KMS-11 (cell line): Measurements from ENCODE around the gene PTPRN2.

Experiments
- H2AFZ ChIP-seq: fragments of 200-600 bp; sonication (generic); 2 replicates; pipeline ENCODE4 v1.6.1; 2016; ENCODE audit warnings: antibody characterized with exemption, mixed run types, low read depth
- H3K27ac ChIP-seq: fragments of 200-600 bp; sonication (generic); 2 replicates; pipeline ENCODE4 v1.6.1; 2016; ENCODE audit warnings: mild to moderate bottlenecking, mixed run types
- H3K27me3 ChIP-seq: fragments of 200-600 bp; sonication (generic); 2 replicates; pipeline ENCODE4 v1.6.1; 2017; ENCODE audit warnings: mild to moderate bottlenecking, low read depth, mixed run types, moderate library complexity; ENCODE audit not compliant: insufficient read depth
- H3K36me3 ChIP-seq: fragments of 200-600 bp; sonication (generic); 2 replicates; pipeline ENCODE4 v1.6.1; 2017; ENCODE audit warnings: mild to moderate bottlenecking, mixed run types; ENCODE audit not compliant: insufficient read depth
- H3K4me1 ChIP-seq: fragments of 200-600 bp; sonication (generic); 2 replicates; pipeline ENCODE4 v1.6.1; 2016; ENCODE audit warnings: mild to moderate bottlenecking, low read depth, mixed run types; ENCODE audit not compliant: poor library complexity, severe bottlenecking
- H3K4me2 ChIP-seq: fragments of 200-600 bp; sonication (generic); 2 replicates; pipeline ENCODE4 v1.7.0; 2016; ENCODE audit warnings: mild to moderate bottlenecking, mixed run types
- H3K4me3 ChIP-seq: fragments of 200-600 bp; sonication (generic); IDR thresholded peaks from 2 replicates; pipeline ENCODE4 v1.6.1; 2017; ENCODE audit warnings: low read depth, low read length, mixed read lengths; ENCODE audit not compliant: insufficient read depth
- H3K79me2 ChIP-seq: fragments of 200-600 bp; sonication (generic); 2 replicates; pipeline ENCODE4 v1.6.1; 2016; ENCODE audit warnings: low read depth, mixed run types; ENCODE audit not compliant: insufficient read depth
- H3K9ac ChIP-seq: fragments of 200-600 bp; sonication (generic); 2 replicates; pipeline ENCODE4 v1.6.1; 2016; ENCODE audit warnings: mild to moderate bottlenecking, mixed run types
- H4K20me1 ChIP-seq: fragments of 200-600 bp; sonication (generic); 2 replicates; pipeline ENCODE4 v1.6.1; 2016; ENCODE audit warnings: mild to moderate bottlenecking, mixed run types; ENCODE audit not compliant: insufficient read depth
- CTCF ChIP-seq: fragments of 200-600 bp; sonication (generic); conservative IDR thresholded peaks from 2 replicates; pipeline ENCODE4 v1.6.1; 2017; ENCODE audit warnings: low read depth, mild to moderate bottlenecking, antibody characterized with exemption, low read length, moderate library complexity, mixed read lengths

Gene PTPRN2

GRCh38 chr7:158573310-158573709 lies 14.3 kb downstream of the PTPRN2 start:
- TF ChIP-seq CTCF = no peak
- H3K27ac ChIP-seq = no peak overlapping the region
- no peaks in the 10 kb centered on the region for H3K79me2 ChIP-seq
- no peaks in the 10 kb centered on the region for H3K27me3 ChIP-seq
- H3K4me1 ChIP-seq = no peaks in the 10 kb centered on the region
- H3K4me2 ChIP-seq = no peak overlapping the region
- H4K20me1 ChIP-seq = no peaks in the 10 kb centered on the region
- H3K36me3 ChIP-seq = no peaks in the 10 kb centered on the region
- no peak overlapping the region for H3K9ac ChIP-seq
- H2AFZ ChIP-seq = no peak overlapping the region
- H3K4me3 ChIP-seq = no peak overlapping the region

GRCh38 chr7:158572000-158572828 lies 15.4 kb downstream of the PTPRN2 start:
- no peaks in the 10 kb centered on the region for H3K4me1 ChIP-seq
- no peak overlapping the region for H3K4me2 ChIP-seq
- H3K9ac ChIP-seq = no peak overlapping the region
- no peaks in the 10 kb centered on the region for H3K36me3 ChIP-seq
- no peak overlapping the region for H2AFZ ChIP-seq
- no peaks in the 10 kb centered on the region for H3K27me3 ChIP-seq
- no peaks in the 10 kb centered on the region for H3K79me2 ChIP-seq
- no peak overlapping the region for H3K27ac ChIP-seq
- TF ChIP-seq CTCF = no peak
- H4K20me1 ChIP-seq = no peaks in the 10 kb centered on the region
- no peak overlapping the region for H3K4me3 ChIP-seq

- H3K27me3 ChIP-seq = peaks cover 14% of the 10 kb centered on the region; the same call in 1 of the 2 replicates
- no peak overlapping the region for H2AFZ ChIP-seq
- no peaks in the 10 kb centered on the region for H3K36me3 ChIP-seq
- H3K27ac ChIP-seq = no peak overlapping the region
- no peak overlapping the region for H3K9ac ChIP-seq
- TF ChIP-seq CTCF = no peak
- no peak overlapping the region for H3K4me2 ChIP-seq
- H3K4me3 ChIP-seq = no peak overlapping the region
- H3K79me2 ChIP-seq = no peaks in the 10 kb centered on the region
- no peaks in the 10 kb centered on the region for H4K20me1 ChIP-seq
- no peaks in the 10 kb centered on the region for H3K4me1 ChIP-seq
Measured at GRCh38 chr7:158570449-158571170, 17.0 kb downstream of the PTPRN2 start.

- H2AFZ ChIP-seq = no peak overlapping the region
- TF ChIP-seq CTCF = no peak
- no peaks in the 10 kb centered on the region for H3K4me1 ChIP-seq
- H3K9ac ChIP-seq = no peak overlapping the region
- H3K4me3 ChIP-seq = no peak overlapping the region
- no peaks in the 10 kb centered on the region for H4K20me1 ChIP-seq
- H3K79me2 ChIP-seq = no peaks in the 10 kb centered on the region
- H3K4me2 ChIP-seq = no peak overlapping the region
- no peak overlapping the region for H3K27ac ChIP-seq
- peaks cover 20% of the 10 kb centered on the region; the same call in 1 of the 2 replicates for H3K27me3 ChIP-seq
- no peaks in the 10 kb centered on the region for H3K36me3 ChIP-seq
Measured at GRCh38 chr7:158569858-158570323, 17.7 kb downstream of the PTPRN2 start.
